ENCODE data around the gene CDH13.
A peak's percentile ranks its signal among the peaks of the same experiment; 100 is the strongest.

The CDH13 gene

GRCh38 chr16:82741073-82741615 is 114.4 kb downstream of the CDH13 start:
- H3K79me1 ChIP-seq (replicated peaks; ENCODE audit: low read length, poor library complexity, severe bottlenecking), result peaks cover 16% of the 10 kb centered on the region
- no peak overlapping the region for H4K91ac ChIP-seq (ENCODE audit: low read length)
- no peaks in the 10 kb centered on the region for H3K27me3 ChIP-seq (ENCODE audit: control insufficient read depth in 1 of 2, insufficient read depth in 1 of 2, low read length in 2 of 2)
- H3K36me3 ChIP-seq (ENCODE audit: control insufficient read depth in 1 of 2, insufficient read depth in 2 of 2, low read depth in 1 of 2, low read length in 2 of 2), result no peaks in the 10 kb centered on the region
- H3K9me3 ChIP-seq (ENCODE audit: control insufficient read depth, low read length), result no peaks in the 10 kb centered on the region
- no peak overlapping the region for H3K14ac ChIP-seq (ENCODE audit: low read length in 2 of 2)
- no peak overlapping the region for H2BK15ac ChIP-seq (ENCODE audit: low read depth, poor library complexity, severe bottlenecking)
- no peak overlapping the region for H3K4me3 ChIP-seq (ENCODE audit: insufficient read depth in 1 of 2, low read depth in 1 of 2, low read length in 2 of 2)
- no peak overlapping the region for H3K18ac ChIP-seq (ENCODE audit: low read depth in 1 of 2, low read length in 2 of 2)
- H2BK120ac ChIP-seq (ENCODE audit: low read depth, low read length), result no peak overlapping the region
- no peak overlapping the region for H2AK5ac ChIP-seq (ENCODE audit: low read length, severe bottlenecking)
- no peak overlapping the region for H3K9ac ChIP-seq (ENCODE audit: low read length)
- H3K4me1 ChIP-seq (ENCODE audit: control insufficient read depth, insufficient read depth, low read depth, low read length), result peaks cover 1% of the 10 kb centered on the region
- DNase-seq, result peak; percentile 71
- H3K23ac ChIP-seq (ENCODE audit: low read length in 2 of 2), result no peak overlapping the region
- H2AFZ ChIP-seq (ENCODE audit: low read depth, low read length), result no peak overlapping the region
- 29% methylated on average over 2 of the region's 5 CpGs for WGBS
- H2BK12ac ChIP-seq (ENCODE audit: low read length in 2 of 2), result no peak overlapping the region
- no peak overlapping the region for H3K4me2 ChIP-seq (ENCODE audit: low read length, poor library complexity, severe bottlenecking)
- H4K8ac ChIP-seq (ENCODE audit: low read length), result no peak overlapping the region
- no peak overlapping the region for H3K27ac ChIP-seq (ENCODE audit: low read length, poor library complexity, severe bottlenecking)
- H2BK5ac ChIP-seq (ENCODE audit: low read depth, low read length, poor library complexity, severe bottlenecking), result no peak overlapping the region
- H3K4ac ChIP-seq (ENCODE audit: low read depth in 1 of 2, low read length in 2 of 2), result no peak overlapping the region

GRCh38 chr16:82744958-82745357 is 118.2 kb downstream of the CDH13 start:
- no peak for DNase-seq

DNA sequence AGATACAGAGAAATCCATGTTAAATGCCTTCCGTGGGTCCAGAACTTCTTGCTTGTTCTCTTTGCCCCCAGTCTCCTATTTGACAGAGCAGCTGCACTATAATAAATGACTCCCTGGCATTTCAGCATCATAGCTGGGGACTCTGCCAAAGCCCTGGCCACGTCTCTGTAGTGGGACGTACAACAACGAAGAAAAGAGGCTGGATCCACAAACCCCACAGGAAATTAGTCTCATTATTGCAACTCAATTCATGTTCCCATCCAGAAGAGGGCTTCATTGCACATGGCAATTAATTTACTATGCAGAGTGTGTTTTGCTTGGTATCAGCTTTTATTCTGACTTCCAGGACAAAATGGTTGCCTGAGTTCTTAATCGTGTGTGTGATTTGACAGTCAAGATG is 121.3 kb downstream of the CDH13 start:
- WGBS, result 85% methylated on average over 5 of the region's 5 CpGs
- Histone ChIP-seq H3K23ac (ENCODE audit: low read length in 2 of 2) (no peak overlapping the region), H2AFZ (ENCODE audit: low read depth, low read length) (no peak overlapping the region)

More at GRCh38 chr16:82744958-82745357, 118.2 kb downstream of the CDH13 start:
- Histone ChIP-seq H2BK120ac (ENCODE audit: low read depth, low read length) (no peak overlapping the region), H3K4ac (ENCODE audit: low read depth in 1 of 2, low read length in 2 of 2) (no peak overlapping the region), H3K36me3 (ENCODE audit: control insufficient read depth in 1 of 2, insufficient read depth in 2 of 2, low read depth in 1 of 2, low read length in 2 of 2) (no peaks in the 10 kb centered on the region), H3K9ac (ENCODE audit: low read length) (no peak overlapping the region), H3K4me2 (ENCODE audit: low read length, poor library complexity, severe bottlenecking) (no peak overlapping the region), H3K4me1 (ENCODE audit: control insufficient read depth, insufficient read depth, low read depth, low read length) (peaks cover 1% of the 10 kb centered on the region), H3K14ac (ENCODE audit: low read length in 2 of 2) (no peak overlapping the region), H3K9me3 (ENCODE audit: control insufficient read depth, low read length) (no peaks in the 10 kb centered on the region), H3K79me1 (replicated peaks; ENCODE audit: low read length, poor library complexity, severe bottlenecking) (peaks cover 15% of the 10 kb centered on the region), H2AK5ac (ENCODE audit: low read length, severe bottlenecking) (no peak overlapping the region), H3K18ac (ENCODE audit: low read depth in 1 of 2, low read length in 2 of 2) (peak overlapping the region in 1 of 2 experiments; percentile 2), H3K23ac (ENCODE audit: low read length in 2 of 2) (no peak overlapping the region), H3K27me3 (ENCODE audit: control insufficient read depth in 1 of 2, insufficient read depth in 1 of 2, low read length in 2 of 2) (no peaks in the 10 kb centered on the region), H3K4me3 (ENCODE audit: insufficient read depth in 1 of 2, low read depth in 1 of 2, low read length in 2 of 2) (no peak overlapping the region), H4K8ac (ENCODE audit: low read length) (no peak overlapping the region), H3K27ac (ENCODE audit: low read length, poor library complexity, severe bottlenecking) (no peak overlapping the region), H2BK12ac (ENCODE audit: low read length in 2 of 2) (no peak overlapping the region), H2BK5ac (ENCODE audit: low read depth, low read length, poor library complexity, severe bottlenecking) (no peak overlapping the region), H2BK15ac (ENCODE audit: low read depth, poor library complexity, severe bottlenecking) (no peak overlapping the region), H4K91ac (ENCODE audit: low read length) (no peak overlapping the region), H2AFZ (ENCODE audit: low read depth, low read length) (no peak overlapping the region)
- over 99% methylated on average over 7 of the region's 7 CpGs for WGBS

GRCh38 chr16:82750068-82750467 is 123.3 kb downstream of the CDH13 start:
- Histone ChIP-seq H4K91ac (ENCODE audit: low read length) (no peak overlapping the region), H3K9ac (ENCODE audit: low read length) (no peak overlapping the region), H2AK5ac (ENCODE audit: low read length, severe bottlenecking) (no peak overlapping the region), H3K23ac (ENCODE audit: low read length in 2 of 2) (no peak overlapping the region), H3K36me3 (ENCODE audit: control insufficient read depth in 1 of 2, insufficient read depth in 2 of 2, low read depth in 1 of 2, low read length in 2 of 2) (no peaks in the 10 kb centered on the region), H3K27ac (ENCODE audit: low read length, poor library complexity, severe bottlenecking) (no peak overlapping the region), H2BK15ac (ENCODE audit: low read depth, poor library complexity, severe bottlenecking) (no peak overlapping the region), H3K4me2 (ENCODE audit: low read length, poor library complexity, severe bottlenecking) (no peak overlapping the region), H3K18ac (ENCODE audit: low read depth in 1 of 2, low read length in 2 of 2) (no peak overlapping the region), H3K4ac (ENCODE audit: low read depth in 1 of 2, low read length in 2 of 2) (no peak overlapping the region), H3K4me1 (ENCODE audit: control insufficient read depth, insufficient read depth, low read depth, low read length) (peaks cover 4% of the 10 kb centered on the region), H2BK12ac (ENCODE audit: low read length in 2 of 2) (no peak overlapping the region), H3K27me3 (ENCODE audit: control insufficient read depth in 1 of 2, insufficient read depth in 1 of 2, low read length in 2 of 2) (no peaks in the 10 kb centered on the region), H2BK120ac (ENCODE audit: low read depth, low read length) (no peak overlapping the region), H3K14ac (ENCODE audit: low read length in 2 of 2) (no peak overlapping the region), H3K79me1 (replicated peaks; ENCODE audit: low read length, poor library complexity, severe bottlenecking) (peaks cover 21% of the 10 kb centered on the region), H3K9me3 (ENCODE audit: control insufficient read depth, low read length) (no peaks in the 10 kb centered on the region), H2AFZ (ENCODE audit: low read depth, low read length) (no peak overlapping the region), H2BK5ac (ENCODE audit: low read depth, low read length, poor library complexity, severe bottlenecking) (no peak overlapping the region), H4K8ac (ENCODE audit: low read length) (no peak overlapping the region), H3K4me3 (ENCODE audit: insufficient read depth in 1 of 2, low read depth in 1 of 2, low read length in 2 of 2) (no peak overlapping the region)
- peak; percentile 47 for DNase-seq
- WGBS, result 2% methylated on average over 3 of the region's 3 CpGs

More for the DNA sequence above, 121.3 kb downstream of the CDH13 start:
- Histone ChIP-seq H3K18ac (ENCODE audit: low read depth in 1 of 2, low read length in 2 of 2) (no peak overlapping the region), H3K9ac (ENCODE audit: low read length) (no peak overlapping the region), H2BK12ac (ENCODE audit: low read length in 2 of 2) (no peak overlapping the region), H3K36me3 (ENCODE audit: control insufficient read depth in 1 of 2, insufficient read depth in 2 of 2, low read depth in 1 of 2, low read length in 2 of 2) (no peaks in the 10 kb centered on the region), H3K27me3 (ENCODE audit: control insufficient read depth in 1 of 2, insufficient read depth in 1 of 2, low read length in 2 of 2) (no peaks in the 10 kb centered on the region), H3K4me1 (ENCODE audit: control insufficient read depth, insufficient read depth, low read depth, low read length) (peaks cover 4% of the 10 kb centered on the region), H4K8ac (ENCODE audit: low read length) (no peak overlapping the region), H3K4me3 (ENCODE audit: insufficient read depth in 1 of 2, low read depth in 1 of 2, low read length in 2 of 2) (peak overlapping the region in 1 of 2 experiments; percentile 7), H3K14ac (ENCODE audit: low read length in 2 of 2) (no peak overlapping the region), H3K4me2 (ENCODE audit: low read length, poor library complexity, severe bottlenecking) (no peak overlapping the region), H3K4ac (ENCODE audit: low read depth in 1 of 2, low read length in 2 of 2) (no peak overlapping the region), H2BK5ac (ENCODE audit: low read depth, low read length, poor library complexity, severe bottlenecking) (no peak overlapping the region), H2AK5ac (ENCODE audit: low read length, severe bottlenecking) (no peak overlapping the region), H3K9me3 (ENCODE audit: control insufficient read depth, low read length) (no peaks in the 10 kb centered on the region), H3K27ac (ENCODE audit: low read length, poor library complexity, severe bottlenecking) (no peak overlapping the region), H2BK15ac (ENCODE audit: low read depth, poor library complexity, severe bottlenecking) (no peak overlapping the region), H3K79me1 (replicated peaks; ENCODE audit: low read length, poor library complexity, severe bottlenecking) (peaks cover 21% of the 10 kb centered on the region), H2BK120ac (ENCODE audit: low read depth, low read length) (no peak overlapping the region), H4K91ac (ENCODE audit: low read length) (no peak overlapping the region)
- DNase-seq, result peak; percentile 45
